Calu3 (cell line): ENCODE data around the gene GJA4. TPM values are rescaled to one million over a fixed set of nuclear protein-coding genes. Genes with fewer than 3 reads are reported as not detected.
A peak's percentile ranks its signal among the peaks of the same experiment; 100 is the strongest.

Source experiments
- BruUV-seq: library from RNA; stranded (reverse); fragments of 400-500 nt; replicated peaks from 2 replicates; lab custom pipeline; 2021; lab: Mats Ljungman, UMichigan
- CTCF ChIA-PET: fragments of 300-600 bp; sonication (Branson Sonifier 250); formaldehyde crosslinking; loops from one replicate; lab custom pipeline; 2022; ENCODE audit warnings: antibody characterized with exemption; lab: Charles Lee
- DNase-seq: peaks from one replicate; pipeline ENCODE4 v3.0.0; 2022
- H3K27ac Mint-ChIP-seq: one replicate; pipeline ENCODE4 v1.8.0; 2022; ENCODE audit warnings: mixed read lengths; ENCODE audit not compliant: unreplicated experiment
- H3K27me3 Mint-ChIP-seq: one replicate; pipeline ENCODE4 v1.8.0; 2022; ENCODE audit warnings: mixed read lengths; ENCODE audit not compliant: unreplicated experiment
- H3K36me3 Mint-ChIP-seq: one replicate; pipeline ENCODE4 v1.8.0; 2022; ENCODE audit warnings: mild to moderate bottlenecking, moderate library complexity, mixed read lengths; ENCODE audit not compliant: insufficient read depth, unreplicated experiment
- H3K4me1 Mint-ChIP-seq: one replicate; pipeline ENCODE4 v1.8.0; 2022; ENCODE audit warnings: mild to moderate bottlenecking, low read depth, mixed read lengths; ENCODE audit not compliant: unreplicated experiment
- H3K4me3 Mint-ChIP-seq: one replicate; pipeline ENCODE4 v1.8.0; 2022; ENCODE audit warnings: mild to moderate bottlenecking, low read depth, moderate library complexity, mixed read lengths; ENCODE audit not compliant: unreplicated experiment
- H3K9me3 Mint-ChIP-seq: one replicate; pipeline ENCODE4 v1.8.0; 2022; ENCODE audit warnings: low read depth, mixed read lengths; ENCODE audit not compliant: unreplicated experiment
- intact Hi-C: fragments of 100-400 bp; cut with micrococcal nuclease; formaldehyde crosslinking; loops from one replicate; pipeline ENCODE4 v1.10.0; 2022; ENCODE audit not compliant: unreplicated experiment
- total RNA-seq: library from RNA; stranded (reverse); gene quantifications from 2 replicates; pipeline ENCODE4 v1.2.3, GENCODE V29; 2022
- TF ChIP-seq, protein P1 (sequence below): fragments of 200-600 bp; IDR thresholded peaks from one replicate; pipeline ENCODE4 v1.8.0; 2022; ENCODE audit warnings: antibody characterized with exemption; ENCODE audit not compliant: unreplicated experiment

Gene GJA4
- total RNA-seq, 1 experiment from 2014 or later: not detected

DNA sequence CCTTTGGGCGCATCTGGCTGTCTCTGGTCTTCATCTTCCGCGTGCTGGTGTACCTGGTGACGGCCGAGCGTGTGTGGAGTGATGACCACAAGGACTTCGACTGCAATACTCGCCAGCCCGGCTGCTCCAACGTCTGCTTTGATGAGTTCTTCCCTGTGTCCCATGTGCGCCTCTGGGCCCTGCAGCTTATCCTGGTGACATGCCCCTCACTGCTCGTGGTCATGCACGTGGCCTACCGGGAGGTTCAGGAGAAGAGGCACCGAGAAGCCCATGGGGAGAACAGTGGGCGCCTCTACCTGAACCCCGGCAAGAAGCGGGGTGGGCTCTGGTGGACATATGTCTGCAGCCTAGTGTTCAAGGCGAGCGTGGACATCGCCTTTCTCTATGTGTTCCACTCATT lies 35.4 kb upstream of the GJA4 start:
- H3K27me3 Mint-ChIP-seq: no peaks in the 10 kb centered on the region
- peaks cover 4% of the 10 kb centered on the region for H3K36me3 Mint-ChIP-seq
- H3K9me3 Mint-ChIP-seq: peaks cover 4% of the 10 kb centered on the region
- intact Hi-C loops: no loop called here
- H3K4me1 Mint-ChIP-seq: peaks cover 29% of the 10 kb centered on the region
- CTCF ChIA-PET: no interaction called here
- DNase-seq: no peak
- BruUV-seq: no TSS peak
- TF ChIP-seq, protein P1, sequence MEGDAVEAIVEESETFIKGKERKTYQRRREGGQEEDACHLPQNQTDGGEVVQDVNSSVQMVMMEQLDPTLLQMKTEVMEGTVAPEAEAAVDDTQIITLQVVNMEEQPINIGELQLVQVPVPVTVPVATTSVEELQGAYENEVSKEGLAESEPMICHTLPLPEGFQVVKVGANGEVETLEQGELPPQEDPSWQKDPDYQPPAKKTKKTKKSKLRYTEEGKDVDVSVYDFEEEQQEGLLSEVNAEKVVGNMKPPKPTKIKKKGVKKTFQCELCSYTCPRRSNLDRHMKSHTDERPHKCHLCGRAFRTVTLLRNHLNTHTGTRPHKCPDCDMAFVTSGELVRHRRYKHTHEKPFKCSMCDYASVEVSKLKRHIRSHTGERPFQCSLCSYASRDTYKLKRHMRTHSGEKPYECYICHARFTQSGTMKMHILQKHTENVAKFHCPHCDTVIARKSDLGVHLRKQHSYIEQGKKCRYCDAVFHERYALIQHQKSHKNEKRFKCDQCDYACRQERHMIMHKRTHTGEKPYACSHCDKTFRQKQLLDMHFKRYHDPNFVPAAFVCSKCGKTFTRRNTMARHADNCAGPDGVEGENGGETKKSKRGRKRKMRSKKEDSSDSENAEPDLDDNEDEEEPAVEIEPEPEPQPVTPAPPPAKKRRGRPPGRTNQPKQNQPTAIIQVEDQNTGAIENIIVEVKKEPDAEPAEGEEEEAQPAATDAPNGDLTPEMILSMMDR: no peak
- no peak overlapping the region for H3K27ac Mint-ChIP-seq
- H3K4me3 Mint-ChIP-seq: no peak overlapping the region

- intact Hi-C loops: no loop called here
- CTCF ChIA-PET: interaction anchor here (0.7 to 1.8 kb wide), 3 partner anchors 10 to 23 kb away, joined by 4 to 10 read pairs (median 4); no protein-coding TSS in a partner anchor
- TF ChIP-seq, protein P1: no peak
- no peak for DNase-seq
- Mint-ChIP-seq H3K27ac (no peak overlapping the region), H3K4me1 (peaks cover 33% of the 10 kb centered on the region), H3K9me3 (peaks cover 2% of the 10 kb centered on the region), H3K36me3 (peaks cover 13% of the 10 kb centered on the region), H3K27me3 (no peaks in the 10 kb centered on the region), H3K4me3 (no peak overlapping the region)
- BruUV-seq: TSS peak; percentile 65
These were observed 34.0 kb upstream of the GJA4 start for GRCh38 chr1:34758751-34759150.

GRCh38 chr1:34759503-34760357 lies 33.1 kb upstream of the GJA4 start, which contains the start of gene GJB4:
Gene GJB4, plus strand, starts transcription at chr1:34759740. Its CDS starts 1,515 bp downstream, at chr1:34761255.
- Mint-ChIP-seq H3K9me3 (no peaks in the 10 kb centered on the region), H3K36me3 (peaks cover 14% of the 10 kb centered on the region), H3K4me3 (peak within 1 kb of the TSS; percentile 15), H3K27ac (peak within 1 kb of the TSS; percentile 51), H3K4me1 (peaks cover 31% of the 10 kb centered on the region), H3K27me3 (no peaks in the 10 kb centered on the region)
- BruUV-seq: TSS peak; percentile 32
- intact Hi-C loops: no loop called here
- TF ChIP-seq, protein P1: no peak
- CTCF ChIA-PET: interaction anchor here (0.7 to 1.8 kb wide), 3 partner anchors 19 to 22 kb away, joined by 3 to 10 read pairs (median 4); no protein-coding TSS in a partner anchor
- DNase-seq: peak; percentile 49

- TF ChIP-seq, protein P1: no peak
- TSS peak; percentile 6 for BruUV-seq
- CTCF ChIA-PET: interaction anchor here (1.2 kb wide), 1 partner anchor 18 kb away, joined by 3 read pairs; no protein-coding TSS in a partner anchor
- Mint-ChIP-seq H3K36me3 (peaks cover 10% of the 10 kb centered on the region), H3K9me3 (no peaks in the 10 kb centered on the region), H3K27ac (no peak overlapping the region), H3K4me1 (peaks cover 31% of the 10 kb centered on the region), H3K27me3 (no peaks in the 10 kb centered on the region), H3K4me3 (no peak overlapping the region)
- no peak for DNase-seq
- intact Hi-C loops: no loop called here
These were observed 31.5 kb upstream of the GJA4 start for GRCh38 chr1:34761176-34761761.
